ENCODE data around the gene DOK3.

GRCh38 chr5:177471610-177472356, 37.8 kb downstream of the DOK3 start:
- TF ChIP-seq SRF (IDR thresholded peaks at IDR 0.05; ENCODE audit: low read depth): no peak
- no peak for TF ChIP-seq RAD21 (IDR thresholded peaks at IDR 0.05; ENCODE audit: low read depth)
- no peak for TF ChIP-seq JUND (IDR thresholded peaks at IDR 0.05)
- no peak for TF ChIP-seq POLR2A (IDR thresholded peaks at IDR 0.05; ENCODE audit: borderline replicate concordance, extremely low read depth, insufficient read depth, insufficient read length)
- TF ChIP-seq YY1 (IDR thresholded peaks at IDR 0.05; ENCODE audit: extremely low read depth, insufficient replicate concordance, low read depth, low read length): no peak
- TF ChIP-seq CTCF (IDR thresholded peaks at IDR 0.05 in 2 of 3, conservative IDR thresholded peaks at IDR 0.05 in 1 of 3; ENCODE audit: borderline replicate concordance in 1 of 3, insufficient read depth in 1 of 3, low read depth in 2 of 3, low read length in 2 of 3): no peak
- TF ChIP-seq ZFX (IDR thresholded peaks at IDR 0.05): no peak
- no peak for TF ChIP-seq POLR2AphosphoS5 (IDR thresholded peaks at IDR 0.05; ENCODE audit: low read depth, low read length)
- no peak for TF ChIP-seq TCF7L2 (IDR thresholded peaks at IDR 0.05; ENCODE audit: borderline replicate concordance, extremely low read depth, insufficient read depth, insufficient read length)
- TF ChIP-seq EGR1 (IDR thresholded peaks at IDR 0.05; ENCODE audit: low read depth): no peak
- TF ChIP-seq EZH2phosphoT487 (IDR thresholded peaks at IDR 0.05; ENCODE audit: borderline replicate concordance): no peak
- no peak for TF ChIP-seq FOSL1 (IDR thresholded peaks at IDR 0.05; ENCODE audit: low read depth)
